GM19328 (cell line): ENCODE results near the gene BMP8A.
"Not testable (repeated sequence)": the region's sequence is repeated elsewhere in the genome, so short reads cannot be mapped to it uniquely, and the experiment has no call there.

Experiments used
- ATAC-seq: cut with Tn5 transposase; IDR thresholded peaks from one replicate; pipeline ENCODE4 v1.9.1; 2021; ENCODE audit warnings: mild to moderate bottlenecking, moderate library complexity; ENCODE audit not compliant: unreplicated experiment

The BMP8A gene

DNA sequence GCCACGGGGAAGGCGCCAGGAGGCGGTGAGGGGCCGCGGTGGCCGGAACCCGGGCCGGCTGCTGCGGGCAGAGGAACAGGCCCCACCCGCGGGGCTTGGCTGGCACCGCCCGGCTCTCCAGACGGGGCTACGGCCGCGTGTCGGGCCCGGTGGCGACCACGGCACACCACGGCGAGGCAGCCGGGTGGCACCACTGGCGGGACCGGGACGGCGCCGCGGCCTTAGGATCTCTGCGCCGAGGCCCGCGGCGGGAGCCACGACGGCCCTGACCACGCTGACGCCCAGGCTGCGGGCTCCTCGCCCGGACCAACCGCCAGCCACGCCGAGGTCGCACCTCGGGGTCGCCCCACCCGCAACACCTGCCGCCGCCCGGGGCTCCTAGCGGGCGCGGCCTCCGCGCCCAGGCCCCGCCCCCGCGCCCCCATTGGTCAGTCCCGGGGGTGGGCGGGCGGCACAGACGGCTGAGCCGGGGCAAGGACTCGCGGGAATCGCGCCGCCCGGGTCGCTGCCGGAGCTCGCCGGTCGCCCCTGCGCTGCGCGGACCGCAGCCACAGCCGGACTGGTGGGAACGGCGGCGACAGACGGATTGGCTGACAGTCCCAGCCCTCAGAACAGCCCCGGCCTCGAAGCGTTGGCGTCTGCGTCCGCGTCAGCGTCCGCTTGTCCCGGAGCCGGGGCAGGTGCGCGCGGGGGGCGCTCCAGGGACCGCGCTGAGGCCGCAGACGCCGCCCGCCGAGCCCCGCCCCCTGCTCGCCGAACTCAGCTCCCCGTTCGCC is at the start of gene BMP8A:
TSS of gene BMP8A (plus strand) at position 491 of the 776 bp plus-strand sequence. CDS start 356 bp downstream, outside the sequence.
- peak; percentile 78 for ATAC-seq

- ATAC-seq, result no peak
Observed at GRCh38 chr1:39441797-39442196, 49.6 kb upstream of the BMP8A start.

DNA sequence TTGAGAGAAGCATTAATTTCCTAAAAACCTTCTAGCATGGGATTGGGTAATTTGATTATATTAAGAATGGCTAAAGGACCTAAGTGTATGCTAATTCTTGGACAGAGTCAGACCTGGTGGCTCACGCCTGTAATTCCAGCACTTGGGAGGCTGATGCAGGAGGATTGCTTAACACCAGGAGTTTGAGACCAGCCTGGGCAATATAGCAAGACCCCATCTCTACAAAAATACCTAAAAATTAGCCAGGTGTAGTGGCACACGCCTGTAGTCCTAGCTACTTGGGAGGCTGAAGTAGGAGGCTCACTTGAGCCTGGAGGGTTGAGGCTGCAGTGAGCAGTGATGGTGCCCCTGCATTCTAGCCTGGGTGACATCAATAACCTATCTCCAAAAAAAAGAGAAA is 45.9 kb upstream of the BMP8A start:
- no peak for ATAC-seq

DNA sequence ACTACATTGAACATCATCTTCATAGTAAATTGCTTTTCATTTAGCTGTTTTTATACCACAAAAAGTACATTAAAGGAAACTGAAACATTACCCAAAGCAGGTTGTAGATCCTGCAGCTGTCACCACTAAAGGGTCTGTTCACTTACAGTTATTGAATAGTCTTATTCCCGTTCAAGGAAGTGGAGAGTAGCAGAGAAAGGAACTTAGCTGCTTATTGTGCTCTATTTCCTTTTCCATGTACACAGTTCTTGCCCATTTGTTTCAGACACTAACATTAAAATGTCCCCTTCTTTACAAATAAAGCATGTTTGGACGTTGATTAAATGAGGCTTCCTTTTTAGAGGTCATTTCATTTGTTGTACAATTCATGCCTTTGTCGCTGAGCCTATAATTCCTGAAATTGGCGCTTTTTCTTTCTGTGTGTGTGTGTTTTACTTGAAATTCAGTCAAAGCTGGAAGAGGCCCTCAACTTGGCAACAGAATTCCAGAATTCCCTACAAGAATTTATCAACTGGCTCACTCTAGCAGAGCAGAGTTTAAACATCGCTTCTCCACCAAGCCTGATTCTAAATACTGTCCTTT is 44.4 kb upstream of the BMP8A start:
- no peak for ATAC-seq

DNA sequence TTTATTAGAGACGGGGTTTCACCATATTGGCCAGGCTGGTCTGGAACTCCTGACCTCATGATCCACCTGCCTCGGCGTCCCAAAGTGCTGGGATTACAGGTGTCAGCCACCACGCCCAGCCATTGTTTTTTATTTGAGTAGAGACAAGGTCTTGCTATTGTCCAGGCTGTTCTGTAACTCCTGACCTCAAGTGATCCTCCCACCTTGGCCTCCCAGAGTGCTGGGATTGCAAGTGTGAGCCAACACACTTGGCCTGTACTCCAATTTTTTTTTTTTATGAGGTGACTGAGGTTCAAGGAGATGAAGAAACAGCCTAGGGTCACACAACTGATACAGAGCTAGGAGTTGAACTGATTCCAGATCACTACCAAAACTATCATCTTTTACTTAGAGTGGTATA is 41.4 kb upstream of the BMP8A start:
- not testable (repeated sequence) for ATAC-seq

- ATAC-seq, result no peak
Observed at GRCh38 chr1:39450956-39451606, 40.4 kb upstream of the BMP8A start.

DNA sequence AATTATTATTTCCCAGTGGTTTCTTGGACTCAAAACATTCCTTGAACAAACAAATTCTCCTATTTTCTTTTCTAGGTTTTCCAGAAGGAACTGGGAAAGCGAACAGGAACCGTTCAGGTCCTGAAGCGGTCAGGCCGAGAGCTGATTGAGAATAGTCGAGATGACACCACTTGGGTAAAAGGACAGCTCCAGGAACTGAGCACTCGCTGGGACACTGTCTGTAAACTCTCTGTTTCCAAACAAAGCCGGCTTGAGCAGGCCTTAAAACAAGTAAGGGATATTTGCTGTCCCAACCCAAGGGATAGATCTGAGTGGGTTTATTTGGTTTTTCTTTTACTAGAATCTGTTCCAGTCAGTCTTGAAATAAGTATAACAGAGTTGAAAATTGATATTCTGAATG is 39.4 kb upstream of the BMP8A start:
- no peak for ATAC-seq

DNA sequence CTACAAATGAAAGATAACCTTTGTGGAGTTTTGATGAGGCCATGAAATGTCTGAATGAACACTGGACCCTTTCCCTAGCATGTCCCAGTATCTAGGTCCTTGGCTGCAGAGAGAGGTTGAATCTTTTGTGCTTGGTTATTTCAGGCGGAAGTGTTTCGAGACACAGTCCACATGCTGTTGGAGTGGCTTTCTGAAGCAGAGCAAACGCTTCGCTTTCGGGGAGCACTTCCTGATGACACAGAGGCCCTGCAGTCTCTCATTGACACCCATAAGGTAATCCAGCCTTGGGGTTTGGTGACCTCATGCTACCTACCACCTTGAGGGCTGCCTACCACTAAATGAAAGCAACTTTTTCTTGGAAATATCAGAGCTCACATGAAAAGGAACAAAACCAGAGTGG is 38.9 kb upstream of the BMP8A start:
- no peak for ATAC-seq

- no peak for ATAC-seq
Observed at GRCh38 chr1:39453603-39454002, 37.8 kb upstream of the BMP8A start.

- ATAC-seq, result no peak
Observed at GRCh38 chr1:39458991-39459390, 32.4 kb upstream of the BMP8A start.

DNA sequence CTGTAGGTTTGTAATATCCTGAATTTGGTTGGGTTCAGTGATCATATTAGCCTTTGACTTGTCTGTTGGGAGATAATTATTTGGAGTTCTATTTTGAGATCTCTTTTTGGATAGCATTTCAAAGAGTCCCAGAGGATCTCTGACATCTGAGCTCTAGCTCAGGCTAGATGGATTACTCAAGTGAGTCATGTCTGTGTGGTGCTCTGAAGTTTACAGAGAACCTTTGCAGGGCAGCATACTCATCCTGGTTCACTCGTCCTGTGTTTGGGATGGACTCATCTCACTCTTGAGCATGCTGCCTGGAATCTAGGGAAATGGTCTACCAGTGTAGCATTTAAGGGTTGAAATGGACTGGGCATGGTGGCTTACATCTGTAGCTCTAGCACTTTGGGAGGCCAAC is 29.4 kb upstream of the BMP8A start:
- no peak for ATAC-seq

GRCh38 chr1:39466413-39467107 is 24.9 kb upstream of the BMP8A start:
- ATAC-seq, result no peak

DNA sequence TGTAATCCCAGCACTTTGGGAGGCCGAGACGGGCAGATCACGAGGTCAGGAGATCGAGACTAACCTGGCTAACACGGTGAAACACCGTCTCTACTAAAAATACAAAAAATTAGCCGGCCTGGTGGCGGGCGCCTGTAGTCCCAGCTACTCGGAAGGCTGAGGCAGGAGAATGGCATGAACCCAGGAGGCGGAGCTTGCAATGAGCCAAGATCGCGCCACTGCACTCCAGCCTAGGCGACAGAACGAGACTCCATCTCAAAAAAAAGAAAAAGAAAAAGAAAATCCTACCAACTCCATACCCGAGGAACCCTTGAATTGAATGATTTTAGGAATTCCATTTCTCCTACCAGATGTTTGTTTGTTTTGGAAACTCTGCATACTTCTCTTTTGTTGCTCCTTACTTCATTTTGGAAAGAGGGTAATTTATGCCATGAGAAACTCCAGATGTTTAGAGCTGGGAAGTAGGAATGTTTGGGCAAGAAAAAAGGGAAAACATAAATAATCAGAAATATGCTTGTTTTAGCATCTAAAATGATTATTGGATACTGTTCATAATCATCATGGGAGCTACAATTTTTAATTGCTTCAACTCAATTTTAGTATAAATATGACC is 24.2 kb upstream of the BMP8A start:
- ATAC-seq, result not testable (repeated sequence)

GRCh38 chr1:39469150-39469549 is 22.3 kb upstream of the BMP8A start:
- no peak for ATAC-seq

DNA sequence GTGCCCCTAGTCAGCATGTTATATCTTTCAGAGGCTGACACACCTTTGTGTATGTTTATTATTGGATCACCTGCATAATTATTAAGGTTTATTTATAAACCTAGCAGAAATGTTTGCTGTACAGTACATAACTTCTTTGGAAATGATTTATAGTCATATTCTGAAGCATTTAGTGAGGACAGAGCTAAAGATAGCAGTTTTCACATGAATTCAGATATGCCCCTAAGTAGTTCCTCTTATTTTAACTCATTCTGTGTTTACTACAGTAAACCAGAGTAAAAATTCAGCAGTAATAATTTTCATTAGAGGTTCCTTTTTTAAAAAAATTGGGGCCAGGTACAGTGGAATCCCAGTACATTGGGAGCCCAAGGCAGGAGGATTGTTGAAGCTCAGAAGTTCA is 21.4 kb upstream of the BMP8A start:
- ATAC-seq, result no peak

DNA sequence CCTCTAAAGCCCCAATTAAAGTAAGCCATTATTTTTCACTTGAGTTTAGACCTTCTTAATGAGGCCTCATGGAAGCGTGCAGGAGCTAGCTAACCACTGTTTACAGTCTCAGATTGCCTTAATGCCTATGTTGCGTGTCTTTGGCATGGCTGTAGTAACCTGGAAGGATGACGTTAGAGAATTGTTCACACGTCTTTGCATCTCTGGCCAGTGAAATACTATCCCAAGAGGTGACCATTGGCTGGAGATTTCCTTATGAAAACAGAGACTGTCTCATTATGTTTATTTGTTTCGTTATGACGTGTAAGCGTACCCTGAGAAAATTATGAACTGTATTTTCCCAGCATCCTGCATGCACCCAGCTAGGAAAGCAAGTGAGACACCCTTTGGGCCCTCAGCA is 18.6 kb upstream of the BMP8A start:
- no peak for ATAC-seq

DNA sequence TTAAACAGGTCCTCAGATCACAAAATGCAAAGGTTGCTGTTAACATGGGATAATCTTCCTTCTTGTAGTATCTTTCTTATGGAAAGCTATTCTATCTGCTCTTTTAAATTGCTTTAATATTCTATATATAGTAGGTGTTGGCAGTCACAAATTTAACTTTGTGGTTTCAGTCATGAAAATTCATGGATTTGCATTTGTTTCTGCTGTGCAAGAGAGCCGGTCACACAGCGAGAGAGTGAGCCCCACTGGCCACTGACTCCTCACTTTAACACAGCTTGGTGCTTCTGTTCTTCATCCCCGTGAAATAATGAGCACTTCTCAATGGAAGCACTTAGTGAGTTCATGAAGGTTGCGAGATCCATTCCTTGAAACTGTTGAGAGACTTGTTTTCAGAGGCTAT is 18.1 kb upstream of the BMP8A start:
- ATAC-seq, result no peak

GRCh38 chr1:39474810-39475209 is 16.6 kb upstream of the BMP8A start:
- ATAC-seq, result no peak

- ATAC-seq, result not testable (repeated sequence)
Observed at GRCh38 chr1:39475551-39475950, 15.9 kb upstream of the BMP8A start.

GRCh38 chr1:39478126-39478915 is 13.1 kb upstream of the BMP8A start:
- ATAC-seq, result no peak
